Activated T-helper 9 cell treated with anti-CD3 and anti-CD28 coated beads, Interleukin-2, amount 50 U/mL, for 16 hours (primary cell): Measurements from ENCODE around the gene PFKP.
A peak's percentile ranks its signal among the peaks of the same experiment; 100 is the strongest.
"Not testable (repeated sequence)": the region's sequence is repeated elsewhere in the genome, so short reads cannot be mapped to it uniquely, and the experiment has no call there.

Source experiments
- DNase-seq: peaks from one replicate; pipeline ENCODE4 v3.0.0-alpha.2; 2020; ENCODE audit warnings: low read depth

Gene PFKP

DNA sequence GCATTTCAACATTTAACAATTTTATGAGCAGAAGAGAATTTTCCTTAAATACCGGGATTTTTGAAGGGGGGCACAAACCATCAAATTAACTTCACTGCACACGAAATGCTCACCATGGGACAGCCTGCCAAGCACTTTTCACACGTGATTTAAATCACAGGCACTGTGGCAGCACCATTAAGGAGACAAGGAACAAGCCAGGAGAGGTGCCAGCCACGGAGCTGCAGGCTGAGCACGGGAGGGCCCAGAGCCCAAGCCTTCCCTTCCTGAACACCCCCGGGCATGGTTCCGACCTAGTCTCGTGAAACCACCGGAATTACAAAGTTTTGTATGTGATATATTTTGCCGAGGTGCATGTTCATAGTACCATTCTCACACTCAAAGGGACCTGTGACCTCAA is 91.8 kb downstream of the PFKP start:
- no peak for DNase-seq

DNA sequence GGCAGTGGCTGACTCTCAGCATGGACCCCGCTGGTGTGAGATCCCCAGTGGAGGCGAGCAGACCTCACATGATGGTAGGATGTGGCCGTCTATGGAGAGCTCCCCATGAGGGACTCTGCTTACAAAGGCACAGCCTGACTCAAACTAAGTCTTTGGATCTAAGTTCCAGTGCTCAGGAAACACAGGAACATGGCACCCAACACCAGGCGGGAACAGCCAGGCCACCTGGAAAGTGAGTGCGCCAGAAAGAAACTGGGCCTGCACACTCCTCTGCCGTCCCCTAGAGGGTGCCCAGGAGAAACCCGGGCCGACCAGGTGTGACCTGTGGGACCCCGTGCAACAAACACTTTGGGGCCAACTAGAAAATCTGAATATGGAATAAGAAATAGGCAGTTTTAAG is 95.2 kb downstream of the PFKP start:
- DNase-seq, result no peak

- no peak for DNase-seq
Measured at GRCh38 chr10:3163879-3164278, 96.5 kb downstream of the PFKP start.

DNA sequence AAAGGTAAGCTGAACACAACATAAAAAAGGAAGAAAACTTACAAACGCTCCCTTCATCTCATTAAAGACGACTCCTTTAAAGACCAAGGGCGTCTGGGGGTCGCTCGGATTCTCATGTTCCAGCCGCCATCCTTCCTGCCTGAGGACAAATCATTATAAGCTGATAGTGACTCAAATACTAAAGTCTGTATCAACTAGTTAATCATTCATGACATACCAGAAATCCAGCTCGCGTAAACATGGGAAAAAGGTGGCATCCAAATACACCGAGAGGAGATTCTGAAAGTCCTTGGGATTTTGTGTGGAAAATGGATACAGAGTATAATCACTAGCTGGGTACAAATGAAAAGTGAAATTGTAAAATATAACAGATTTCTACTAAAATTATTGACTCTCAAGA is 97.8 kb downstream of the PFKP start:
- DNase-seq, result no peak

GRCh38 chr10:3166496-3167290 is 99.3 kb downstream of the PFKP start:
- DNase-seq, result no peak

GRCh38 chr10:3167611-3168330 is 100.4 kb downstream of the PFKP start:
- no peak for DNase-seq

- no peak for DNase-seq
Measured at GRCh38 chr10:3169271-3169670, 101.9 kb downstream of the PFKP start.

- no peak for DNase-seq
Measured at GRCh38 chr10:3169673-3170072, 102.3 kb downstream of the PFKP start.

GRCh38 chr10:3171488-3171887 is 104.1 kb downstream of the PFKP start:
- DNase-seq, result not testable (repeated sequence)

- peak; percentile 46 for DNase-seq
Measured at GRCh38 chr10:3172081-3172445, 104.7 kb downstream of the PFKP start.

- DNase-seq, result peak; percentile 99
Measured at GRCh38 chr10:3172446-3173170, 105.3 kb downstream of the PFKP start, which contains the start of gene PITRM1. Gene PITRM1 (minus strand): TSS chr10:3172782. CDS start chr10:3172772, 10 bp downstream.

- DNase-seq, result no peak
Measured at GRCh38 chr10:3173171-3173878, 106.0 kb downstream of the PFKP start.

- no peak for DNase-seq
Measured at GRCh38 chr10:3178042-3178441, 110.7 kb downstream of the PFKP start.

GRCh38 chr10:3179174-3179573 is 111.8 kb downstream of the PFKP start:
- DNase-seq, result no peak

- no peak for DNase-seq
Measured at GRCh38 chr10:3180355-3181025, 113.1 kb downstream of the PFKP start.

GRCh38 chr10:3185386-3185785 is 118.0 kb downstream of the PFKP start:
- no peak for DNase-seq

DNA sequence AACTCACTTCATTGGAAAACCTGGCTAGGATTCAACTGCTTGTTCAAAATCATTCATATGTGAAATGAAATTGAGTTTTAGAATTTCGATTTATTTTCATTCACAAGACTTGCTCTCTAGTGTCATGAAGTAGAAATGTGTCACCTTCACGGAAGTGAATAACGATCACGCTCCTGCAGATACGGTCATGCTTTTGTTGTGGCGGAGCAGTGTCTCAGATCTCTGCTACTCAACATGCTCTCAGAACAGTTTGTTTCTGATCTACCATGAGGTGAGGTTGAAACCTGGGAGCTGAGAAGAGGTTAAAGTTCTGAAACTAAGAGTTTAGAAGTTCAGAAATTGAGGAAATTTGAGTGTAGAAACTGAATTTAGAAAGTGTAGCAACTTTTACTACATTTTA is 119.0 kb downstream of the PFKP start:
- DNase-seq, result no peak
